Measurements from ENCODE around the gene TRA2B. TPM values are rescaled to one million over a fixed set of nuclear protein-coding genes. Genes with fewer than 3 reads are reported as not detected.

Gene TRA2B
- total and polyA plus RNA-seq, 2 of the 8 experiments (the other 6 are each of a cell fraction or from before 2014, with no cell fraction given), result 206 to 274 TPM

DNA sequence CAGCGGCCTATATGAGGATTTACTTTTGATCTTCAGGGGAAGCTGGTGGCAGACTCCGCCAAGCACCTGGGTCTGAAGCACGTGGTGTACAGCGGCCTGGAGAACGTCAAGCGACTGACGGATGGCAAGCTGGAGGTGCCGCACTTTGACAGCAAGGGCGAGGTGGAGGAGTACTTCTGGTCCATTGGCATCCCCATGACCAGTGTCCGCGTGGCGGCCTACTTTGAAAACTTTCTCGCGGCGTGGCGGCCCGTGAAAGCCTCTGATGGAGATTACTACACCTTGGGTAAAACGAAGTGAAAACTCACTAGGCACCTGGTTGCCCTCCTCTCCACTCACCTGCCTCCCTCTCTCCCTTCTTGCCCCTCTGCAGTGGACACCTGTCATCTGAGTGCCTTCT is 33.8 kb upstream of the TRA2B start:
- no peak overlapping the region for H4K5ac ChIP-seq (ENCODE audit: insufficient read length, low read depth, low read length)
- H2BK5ac ChIP-seq (ENCODE audit: low read depth, low read length), result no peak overlapping the region
- H3K23ac ChIP-seq (ENCODE audit: insufficient read length), result no peak overlapping the region
- no peaks in the 10 kb centered on the region for H3K27me3 ChIP-seq (replicated peaks in 1 of 4; ENCODE audit: control insufficient read depth in 3 of 4, extremely low read depth in 1 of 4, insufficient read depth in 3 of 4, low read length in 3 of 4)
- no peak overlapping the region for H2BK120ac ChIP-seq (replicated peaks; ENCODE audit: low read depth, low read length)
- WGBS, 2 experiments (ENCODE audit: extremely low coverage in 1 of 2, insufficient coverage in 1 of 2, insufficient read length in 1 of 2, insufficient replicate concordance in 2 of 2, low coverage in 1 of 2, low lambda C conversion rate in 2 of 2, missing lambda C conversion rate in 1 of 2), result 94% methylated on average over 18 of the region's 18 CpGs; no CpG with 5 or more reads in 1 of the 2 experiments
- no peak overlapping the region for H2BK12ac ChIP-seq (ENCODE audit: low read depth, low read length)
- H2AFZ ChIP-seq (ENCODE audit: low read length), result no peak overlapping the region
- H3K9ac ChIP-seq (replicated peaks in 1 of 4; ENCODE audit: extremely low read depth in 1 of 4, low read depth in 3 of 4, low read length in 3 of 4), result no peak overlapping the region
- no peaks in the 10 kb centered on the region for H3K4me1 ChIP-seq (replicated peaks in 1 of 4; ENCODE audit: control insufficient read depth in 3 of 4, insufficient read depth in 4 of 4, low read length in 3 of 4)
- H4K20me1 ChIP-seq (replicated peaks in 1 of 2; ENCODE audit: control insufficient read depth in 1 of 2, insufficient read depth in 2 of 2, low read length in 2 of 2), result no peaks in the 10 kb centered on the region
- no peaks in the 10 kb centered on the region for H3K79me1 ChIP-seq (ENCODE audit: low read depth, low read length)
- TF ChIP-seq BACH1 (IDR thresholded peaks at IDR 0.05; ENCODE audit: low read length) (no peak), MAFK (IDR thresholded peaks at IDR 0.05; ENCODE audit: low read depth, low read length) (no peak), TCF12 (IDR thresholded peaks at IDR 0.05; ENCODE audit: low read depth, low read length) (no peak), TEAD4 (IDR thresholded peaks at IDR 0.05; ENCODE audit: low read depth, low read length) (no peak)
- no peak overlapping the region for H3K4ac ChIP-seq (replicated peaks; ENCODE audit: insufficient read length, low read depth, low read length)
- H3K18ac ChIP-seq (ENCODE audit: extremely low read depth, low read length), result no peak overlapping the region
- H2BK15ac ChIP-seq (ENCODE audit: low read length), result no peak overlapping the region
- H3K36me3 ChIP-seq (ENCODE audit: control insufficient read depth in 2 of 4, insufficient read depth in 4 of 4, low read length in 3 of 4), result no peaks in the 10 kb centered on the region
- H3K14ac ChIP-seq (ENCODE audit: insufficient read length), result no peak overlapping the region
- no peaks in the 10 kb centered on the region for H3K79me2 ChIP-seq (ENCODE audit: control insufficient read depth in 1 of 2, insufficient read depth in 2 of 2, low read length in 2 of 2)
- H2AK5ac ChIP-seq (ENCODE audit: low read depth, low read length), result no peak overlapping the region
- no peaks in the 10 kb centered on the region for H3K9me3 ChIP-seq (ENCODE audit: insufficient read depth in 2 of 2, low read depth in 1 of 2, low read length in 1 of 2)
- H3K56ac ChIP-seq (replicated peaks; ENCODE audit: insufficient read length, low read depth, low read length), result no peak overlapping the region
- no peaks in the 10 kb centered on the region for H3K23me2 ChIP-seq (ENCODE audit: low read depth, low read length)
- no peak overlapping the region for H2BK20ac ChIP-seq (ENCODE audit: low read length)
- no peak overlapping the region for H3K4me3 ChIP-seq (ENCODE audit: extremely low read depth in 1 of 4, insufficient read depth in 2 of 4, low read depth in 3 of 4, low read length in 4 of 4)
- H4K8ac ChIP-seq (ENCODE audit: extremely low read depth, insufficient read depth, low read length), result no peak overlapping the region
- H4K91ac ChIP-seq (replicated peaks; ENCODE audit: insufficient read length, low read length), result no peak overlapping the region
- ChIA-PET POLR2A (ENCODE audit: partially characterized antibody) (no interaction called here), CTCF (ENCODE audit: partially characterized antibody) (interaction anchor here (1.2 to 2.9 kb wide), 4 partner anchors 11 to 548 kb away, joined by 3 to 11 read pairs (median 5); no protein-coding TSS in a partner anchor)
- no peak overlapping the region for H3K27ac ChIP-seq (ENCODE audit: low read depth, low read length)
- H3K4me2 ChIP-seq (ENCODE audit: insufficient read depth in 1 of 2, low read depth in 2 of 2, low read length in 2 of 2), result no peak overlapping the region
- no peak for DNase-seq (ENCODE audit: low read depth in 1 of 2, low spot score in 2 of 2)
- no peak for FAIRE-seq

Measured in H1 (cell line).